H9 (cell line): ENCODE results near the gene SPRYD3. TPM values are rescaled to one million over a fixed set of nuclear protein-coding genes. Genes with fewer than 3 reads are reported as not detected.

Source experiments
- DNase-seq: peaks from one replicate; pipeline ENCODE4 v3.0.0-alpha.2; 2017
- H2AFZ ChIP-seq: one replicate; pipeline ENCODE4 v1.6.1; 2013; ENCODE audit warnings: mild to moderate bottlenecking, low read length, control low read depth, moderate library complexity
- H2AK5ac ChIP-seq: 2 replicates; pipeline ENCODE4 v1.6.1; 2013; ENCODE audit warnings: low read length, control low read depth, mixed read lengths; ENCODE audit not compliant: insufficient read length
- H2BK120ac ChIP-seq: one replicate; pipeline ENCODE4 v1.6.1; 2013; ENCODE audit warnings: low read depth, mild to moderate bottlenecking, low read length, control low read depth, inconsistent platforms; ENCODE audit not compliant: poor library complexity, severe bottlenecking
- H2BK12ac ChIP-seq: 2 replicates; pipeline ENCODE4 v1.6.1; 2013; ENCODE audit warnings: low read length, control low read depth, mixed read lengths, low read depth; ENCODE audit not compliant: insufficient read length
- H2BK15ac ChIP-seq: 2 replicates; pipeline ENCODE4 v1.6.1; 2013; ENCODE audit warnings: low read depth, low read length, control low read depth
- H2BK20ac ChIP-seq: one replicate; pipeline ENCODE4 v1.6.1; 2013; ENCODE audit warnings: low read depth, mild to moderate bottlenecking, low read length, control low read depth, inconsistent platforms; ENCODE audit not compliant: poor library complexity, severe bottlenecking
- H2BK5ac ChIP-seq: 2 replicates; pipeline ENCODE4 v1.6.1; 2013; ENCODE audit warnings: low read length, control low read depth, mixed read lengths; ENCODE audit not compliant: insufficient read length
- H3K14ac ChIP-seq: 2 replicates; pipeline ENCODE4 v1.6.1; 2013; ENCODE audit warnings: low read length, control low read depth; ENCODE audit not compliant: insufficient read depth
- H3K18ac ChIP-seq: 2 replicates; pipeline ENCODE4 v1.6.1; 2013; ENCODE audit warnings: low read depth, mild to moderate bottlenecking, mixed read lengths, low read length, control low read depth; ENCODE audit not compliant: insufficient read length
- H3K23ac ChIP-seq: 2 replicates; pipeline ENCODE4 v1.6.1; 2013; ENCODE audit warnings: low read length, control low read depth, mixed read lengths, low read depth; ENCODE audit not compliant: insufficient read length
- H3K23me2 ChIP-seq: 2 replicates; pipeline ENCODE4 v1.6.1; 2013; ENCODE audit warnings: low read depth, mild to moderate bottlenecking, mixed read lengths, low read length, control low read depth; ENCODE audit not compliant: insufficient read length, poor library complexity, severe bottlenecking
- H3K27ac ChIP-seq: 2 replicates; pipeline ENCODE4 v1.5.1; 2013; ENCODE audit warnings: low read length, control low read depth, mixed read lengths, low read depth; ENCODE audit not compliant: insufficient read length
- H3K27me3 ChIP-seq: 2 replicates; pipeline ENCODE4 v1.6.1; 2013; ENCODE audit warnings: low read length, control low read depth, inconsistent platforms; ENCODE audit not compliant: insufficient read depth
- H3K4ac ChIP-seq: 2 replicates; pipeline ENCODE4 v1.6.1; 2013; ENCODE audit warnings: low read depth, mild to moderate bottlenecking, control low read depth, inconsistent platforms, low read length, moderate library complexity
- H3K4me1 ChIP-seq: 2 replicates; pipeline ENCODE4 v1.6.1; 2013; ENCODE audit warnings: low read length, control low read depth, inconsistent platforms; ENCODE audit not compliant: insufficient read depth
- H3K4me2 ChIP-seq: 2 replicates; pipeline ENCODE4 v1.6.1; 2013; ENCODE audit warnings: low read length, control low read depth, mixed read lengths; ENCODE audit not compliant: insufficient read length, insufficient read depth
- H3K56ac ChIP-seq: 2 replicates; pipeline ENCODE4 v1.6.1; 2013; ENCODE audit warnings: low read depth, mild to moderate bottlenecking, mixed read lengths, low read length, control low read depth; ENCODE audit not compliant: insufficient read length
- H3K79me1 ChIP-seq: 2 replicates; pipeline ENCODE4 v1.6.1; 2013; ENCODE audit warnings: low read depth, mild to moderate bottlenecking, moderate library complexity, low read length, control low read depth, inconsistent platforms; ENCODE audit not compliant: insufficient read depth, poor library complexity, severe bottlenecking
- H3K79me2 ChIP-seq: 2 replicates; pipeline ENCODE4 v1.6.1; 2013; ENCODE audit warnings: low read length, control low read depth, inconsistent platforms; ENCODE audit not compliant: insufficient read depth
- H3K9ac ChIP-seq: 2 replicates; pipeline ENCODE4 v1.6.1; 2013; ENCODE audit warnings: low read length, control low read depth, mixed read lengths; ENCODE audit not compliant: insufficient read length; ENCODE audit errors: extremely low read depth
- H3K9me3 ChIP-seq: one replicate; pipeline ENCODE4 v1.6.1; 2013; ENCODE audit warnings: low read depth, low read length, inconsistent platforms; ENCODE audit not compliant: control insufficient read depth
- H3T11ph ChIP-seq: one replicate; pipeline ENCODE4 v1.6.1; 2013; ENCODE audit warnings: mild to moderate bottlenecking, low read length, control low read depth, inconsistent platforms
- H4K20me1 ChIP-seq: one replicate; pipeline ENCODE4 v1.6.1; 2013; ENCODE audit not compliant: control insufficient read depth, insufficient read length, insufficient read depth
- H4K5ac ChIP-seq: 2 replicates; pipeline ENCODE4 v1.6.1; 2013; ENCODE audit warnings: low read depth, mild to moderate bottlenecking, mixed read lengths, low read length, control low read depth; ENCODE audit not compliant: insufficient read length
- H4K8ac ChIP-seq: replicated peaks from 2 replicates; pipeline ENCODE4 v1.6.1; 2013; ENCODE audit warnings: low read length, control low read depth, mixed read lengths, low read depth; ENCODE audit not compliant: insufficient read length
- H4K91ac ChIP-seq: 2 replicates; pipeline ENCODE4 v1.6.1; 2013; ENCODE audit warnings: low read depth, mild to moderate bottlenecking, moderate library complexity, mixed read lengths, low read length, control low read depth; ENCODE audit not compliant: insufficient read length
- H3K27ac Mint-ChIP-seq, 3 experiments: 2 replicates in 2 of 3; 3 replicates in 1 of 3; pipeline ENCODE4 v1.8.0; 2020 to 2021; ENCODE audit warnings: mixed read lengths in 3 of 3, mild to moderate bottlenecking in 1 of 3, moderate library complexity in 1 of 3
- H3K27me3 Mint-ChIP-seq: 2 replicates; pipeline ENCODE4 v1.8.0; 2021; ENCODE audit warnings: low read depth, mild to moderate bottlenecking, moderate library complexity, mixed read lengths
- H3K36me3 Mint-ChIP-seq, 3 experiments: 2 replicates in 2 of 3; 3 replicates in 1 of 3; pipeline ENCODE4 v1.8.0; 2020 to 2021; ENCODE audit warnings: low read depth in 3 of 3, mixed read lengths in 3 of 3; ENCODE audit not compliant: insufficient read depth in 1 of 3
- H3K4me1 Mint-ChIP-seq, 2 experiments: 2 replicates each; pipeline ENCODE4 v1.8.0; 2020; ENCODE audit warnings: mixed read lengths in 2 of 2
- H3K4me3 Mint-ChIP-seq, 2 experiments: 2 replicates in 1 of 2; 3 replicates in 1 of 2; pipeline ENCODE4 v1.8.0; 2020 to 2021; ENCODE audit warnings: mild to moderate bottlenecking in 2 of 2, mixed read lengths in 2 of 2, moderate library complexity in 1 of 2
- H3K9me3 Mint-ChIP-seq, 2 experiments: 2 replicates in 1 of 2; 3 replicates in 1 of 2; pipeline ENCODE4 v1.8.0; 2020; ENCODE audit warnings: mild to moderate bottlenecking in 2 of 2, mixed read lengths in 2 of 2, moderate library complexity in 1 of 2
- CTCF ChIP-seq: fragments of 200-600 bp; sonication (generic); conservative IDR thresholded peaks from 3 replicates; pipeline ENCODE4 v1.8.0; 2021; ENCODE audit warnings: antibody characterized with exemption, mild to moderate bottlenecking
- WGBS: extraction: QIAGEN DNeasy Blood & Tissue Kit; methylation state at CpG from one replicate; pipeline ENCODE4 v1.1.7; 2013; ENCODE audit warnings: missing lambda C conversion rate, low lambda C conversion rate, mixed read lengths; ENCODE audit not compliant: insufficient read length; ENCODE audit errors: extremely low coverage; 5-methylcytosine and 5-hydroxymethylcytosine counted together
- total RNA-seq: library from RNA; stranded (reverse); gene quantifications from 2 replicates; pipeline ENCODE4 v1.2.1, GENCODE V29; 2021

The SPRYD3 gene
- total RNA-seq, 1 experiment from 2014 or later, result 6.5 TPM

GRCh38 chr12:53049571-53050318 lies 29.4 kb downstream of the SPRYD3 start, which contains the start of gene TNS2:
TSS of gene TNS2 (plus strand) at chr12:53050065. CDS start at chr12:53050186, 121 bp downstream.
- peaks cover 6 to 8% (median 7%) of the 10 kb centered on the region in 3 experiments; a peak in 5 of 7 replicates for H3K36me3 Mint-ChIP-seq
- no peak within 1 kb of the TSS for H3K9ac ChIP-seq
- DNase-seq, result peak; percentile 88

More at GRCh38 chr12:53049571-53050318, 29.4 kb downstream of the SPRYD3 start, which contains the start of gene TNS2:
- no CpG with 5 or more reads among the region's 20 CpGs for WGBS
- H3K79me2 ChIP-seq, result no peaks in the 10 kb centered on the region; the same call in 1 of the 2 replicates
- no peak within 1 kb of the TSS for H2AFZ ChIP-seq
- no peak within 1 kb of the TSS for H2BK120ac ChIP-seq
- TF ChIP-seq CTCF, result no peak
- peaks cover 26% of the 10 kb centered on the region; the same call in 1 of the 2 replicates for H3K4me1 ChIP-seq
- peak within 1 kb of the TSS in 2 of 3 experiments; percentile 91 to 95; a peak in 6 of 7 replicates for H3K27ac Mint-ChIP-seq
- no peak within 1 kb of the TSS for H3K4ac ChIP-seq
- no peak within 1 kb of the TSS for H4K91ac ChIP-seq
- H2BK15ac ChIP-seq, result no peak within 1 kb of the TSS
- no peaks in the 10 kb centered on the region for H4K20me1 ChIP-seq
- H3K23ac ChIP-seq, result no peak within 1 kb of the TSS
- peaks cover 21% of the 10 kb centered on the region for H3K27me3 Mint-ChIP-seq
- peak within 1 kb of the TSS; percentile 46 for H3K4me2 ChIP-seq
- H4K8ac ChIP-seq, result no peak within 1 kb of the TSS
- H3K18ac ChIP-seq, result no peak within 1 kb of the TSS
- H3K14ac ChIP-seq, result no peak within 1 kb of the TSS
- H3K9me3 Mint-ChIP-seq, result no peaks in the 10 kb centered on the region; a peak in 1 of 5 replicates
- H3K56ac ChIP-seq, result no peak within 1 kb of the TSS
- H3K23me2 ChIP-seq, result peaks cover 15% of the 10 kb centered on the region
- no peaks in the 10 kb centered on the region for H3K9me3 ChIP-seq
- no peak within 1 kb of the TSS for H2AK5ac ChIP-seq
- H3K4me1 Mint-ChIP-seq, result peaks cover 58 to 67% of the 10 kb centered on the region in 2 experiments
- no peak within 1 kb of the TSS for H3T11ph ChIP-seq
- no peak within 1 kb of the TSS for H4K5ac ChIP-seq
- no peaks in the 10 kb centered on the region for H3K79me1 ChIP-seq
- H2BK12ac ChIP-seq, result no peak within 1 kb of the TSS
- no peak within 1 kb of the TSS for H2BK5ac ChIP-seq
- peak within 1 kb of the TSS; percentile 39 to 69 for H3K4me3 Mint-ChIP-seq
- no peak within 1 kb of the TSS for H2BK20ac ChIP-seq
- no peak within 1 kb of the TSS for H3K27ac ChIP-seq
- peaks cover 4% of the 10 kb centered on the region; the same call in 1 of the 2 replicates for H3K27me3 ChIP-seq
